OCI-LY3 (cell line): Measurements from ENCODE around the gene ETDB.
A peak's percentile ranks its signal among the peaks of the same experiment; 100 is the strongest.

Source experiments
- H2AFZ ChIP-seq: fragments of 200-600, 300-600 bp; shearing (Covaris generic); 2 replicates; pipeline ENCODE4 v1.6.0; 2014; ENCODE audit warnings: antibody characterized with exemption, low read depth, low read length
- H3K27ac ChIP-seq: fragments of 200-600, 300-600 bp; sonication (generic); 2 replicates; pipeline ENCODE4 v1.5.1; 2014; ENCODE audit warnings: mild to moderate bottlenecking, low read length, moderate library complexity, mixed read lengths
- H3K27me3 ChIP-seq: fragments of 200-600, 300-600 bp; sonication (generic); 2 replicates; pipeline ENCODE4 v1.6.1; 2014; ENCODE audit warnings: low read depth, low read length, mixed read lengths
- H3K36me3 ChIP-seq: fragments of 200-600, 300-600 bp; sonication (generic); replicated peaks from 2 replicates; pipeline ENCODE3; 2014; ENCODE audit warnings: low read depth, low read length, mixed read lengths
- H3K4me1 ChIP-seq: fragments of 300-600, 200-600 bp; sonication (generic); 2 replicates; pipeline ENCODE4 v1.6.1; 2014; ENCODE audit warnings: low read length, mixed read lengths
- H3K4me2 ChIP-seq: fragments of 200-600, 300-600 bp; sonication (generic); 2 replicates; pipeline ENCODE4 v1.6.1; 2014; ENCODE audit warnings: low read length, mixed read lengths
- H3K4me3 ChIP-seq: fragments of 300-600, 200-600 bp; sonication (generic); 2 replicates; pipeline ENCODE4 v1.5.1; 2014; ENCODE audit warnings: antibody characterized with exemption, mild to moderate bottlenecking, low read length, moderate library complexity
- H3K79me2 ChIP-seq: fragments of 300-600, 200-600 bp; shearing (Covaris generic); 2 replicates; pipeline ENCODE4 v1.6.1; 2014; ENCODE audit warnings: mild to moderate bottlenecking, low read length, mixed read lengths
- H3K9ac ChIP-seq: fragments of 300-600, 200-600 bp; shearing (Covaris generic); 2 replicates; pipeline ENCODE4 v1.6.0; 2014; ENCODE audit warnings: mild to moderate bottlenecking, low read length, moderate library complexity
- H3K9me3 ChIP-seq: fragments of 200-600, 300-600 bp; shearing (Covaris generic); 2 replicates; pipeline ENCODE4 v1.6.1; 2014; ENCODE audit warnings: low read length, mixed read lengths; ENCODE audit not compliant: insufficient read depth
- H4K20me1 ChIP-seq: fragments of 200-600, 300-600 bp; sonication (generic); 2 replicates; pipeline ENCODE4 v1.6.1; 2016; ENCODE audit warnings: low read length, mixed read lengths; ENCODE audit not compliant: insufficient read depth
- EZH2phosphoT487 ChIP-seq: fragments of 200-600 bp; shearing (Covaris generic); IDR thresholded peaks from 2 replicates; pipeline ENCODE4 v1.6.1; 2018; ENCODE audit warnings: antibody characterized with exemption, mixed run types, low read depth
- TF ChIP-seq, protein P1 (sequence below): fragments of 200-600, 300-600 bp; sonication (generic); IDR thresholded peaks from 2 replicates; pipeline ENCODE4 v1.5.1; 2014; ENCODE audit warnings: antibody characterized with exemption, low read length, low read depth

Gene ETDB

GRCh38 chrX:135114392-135114791 lies 5.9 kb downstream of the ETDB start:
- Histone ChIP-seq H3K27me3 (no peaks in the 10 kb centered on the region), H3K9ac (peak overlapping the region; percentile 56), H3K9me3 (no peaks in the 10 kb centered on the region), H4K20me1 (no peaks in the 10 kb centered on the region), H3K4me3 (peak overlapping the region; percentile 32; the same call in 1 of the 2 replicates), H3K36me3 (peaks cover 4% of the 10 kb centered on the region), H3K4me1 (peaks cover 33% of the 10 kb centered on the region), H3K4me2 (peak overlapping the region; percentile 77), H3K79me2 (no peaks in the 10 kb centered on the region), H2AFZ (no peak overlapping the region), H3K27ac (peak overlapping the region; percentile 93)
- TF ChIP-seq, protein P1, sequence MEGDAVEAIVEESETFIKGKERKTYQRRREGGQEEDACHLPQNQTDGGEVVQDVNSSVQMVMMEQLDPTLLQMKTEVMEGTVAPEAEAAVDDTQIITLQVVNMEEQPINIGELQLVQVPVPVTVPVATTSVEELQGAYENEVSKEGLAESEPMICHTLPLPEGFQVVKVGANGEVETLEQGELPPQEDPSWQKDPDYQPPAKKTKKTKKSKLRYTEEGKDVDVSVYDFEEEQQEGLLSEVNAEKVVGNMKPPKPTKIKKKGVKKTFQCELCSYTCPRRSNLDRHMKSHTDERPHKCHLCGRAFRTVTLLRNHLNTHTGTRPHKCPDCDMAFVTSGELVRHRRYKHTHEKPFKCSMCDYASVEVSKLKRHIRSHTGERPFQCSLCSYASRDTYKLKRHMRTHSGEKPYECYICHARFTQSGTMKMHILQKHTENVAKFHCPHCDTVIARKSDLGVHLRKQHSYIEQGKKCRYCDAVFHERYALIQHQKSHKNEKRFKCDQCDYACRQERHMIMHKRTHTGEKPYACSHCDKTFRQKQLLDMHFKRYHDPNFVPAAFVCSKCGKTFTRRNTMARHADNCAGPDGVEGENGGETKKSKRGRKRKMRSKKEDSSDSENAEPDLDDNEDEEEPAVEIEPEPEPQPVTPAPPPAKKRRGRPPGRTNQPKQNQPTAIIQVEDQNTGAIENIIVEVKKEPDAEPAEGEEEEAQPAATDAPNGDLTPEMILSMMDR: no peak
- no peak for TF ChIP-seq EZH2phosphoT487

DNA sequence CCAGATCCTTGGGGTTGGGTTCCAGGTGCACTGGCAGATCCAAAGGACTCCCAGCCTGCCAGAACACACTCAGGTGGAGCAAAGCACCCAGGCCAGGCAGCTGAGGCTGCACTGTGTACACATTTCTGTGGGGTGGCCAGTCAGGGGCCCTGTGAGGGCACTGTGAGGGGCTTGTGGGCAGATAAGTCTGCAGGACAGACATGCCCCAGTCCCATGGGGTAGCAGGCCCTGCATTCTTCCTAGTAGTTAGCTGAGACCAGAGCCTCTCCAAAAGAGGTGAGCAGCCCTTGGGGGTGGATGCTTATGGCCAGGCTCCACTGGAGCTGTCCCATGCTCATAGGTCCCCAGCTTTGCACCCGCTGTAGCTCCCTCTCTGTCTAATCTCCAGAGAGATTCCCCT lies 7.6 kb downstream of the ETDB start:
- Histone ChIP-seq H4K20me1 (no peaks in the 10 kb centered on the region), H3K27me3 (no peaks in the 10 kb centered on the region), H3K9ac (peak overlapping the region; percentile 19; the same call in 1 of the 2 replicates), H2AFZ (no peak overlapping the region), H3K9me3 (no peaks in the 10 kb centered on the region), H3K79me2 (no peaks in the 10 kb centered on the region), H3K4me1 (peaks cover 30% of the 10 kb centered on the region), H3K36me3 (peaks cover 4% of the 10 kb centered on the region), H3K27ac (peak overlapping the region; percentile 93), H3K4me3 (no peak overlapping the region), H3K4me2 (no peak overlapping the region)
- TF ChIP-seq, protein P1: no peak
- TF ChIP-seq EZH2phosphoT487: no peak

DNA sequence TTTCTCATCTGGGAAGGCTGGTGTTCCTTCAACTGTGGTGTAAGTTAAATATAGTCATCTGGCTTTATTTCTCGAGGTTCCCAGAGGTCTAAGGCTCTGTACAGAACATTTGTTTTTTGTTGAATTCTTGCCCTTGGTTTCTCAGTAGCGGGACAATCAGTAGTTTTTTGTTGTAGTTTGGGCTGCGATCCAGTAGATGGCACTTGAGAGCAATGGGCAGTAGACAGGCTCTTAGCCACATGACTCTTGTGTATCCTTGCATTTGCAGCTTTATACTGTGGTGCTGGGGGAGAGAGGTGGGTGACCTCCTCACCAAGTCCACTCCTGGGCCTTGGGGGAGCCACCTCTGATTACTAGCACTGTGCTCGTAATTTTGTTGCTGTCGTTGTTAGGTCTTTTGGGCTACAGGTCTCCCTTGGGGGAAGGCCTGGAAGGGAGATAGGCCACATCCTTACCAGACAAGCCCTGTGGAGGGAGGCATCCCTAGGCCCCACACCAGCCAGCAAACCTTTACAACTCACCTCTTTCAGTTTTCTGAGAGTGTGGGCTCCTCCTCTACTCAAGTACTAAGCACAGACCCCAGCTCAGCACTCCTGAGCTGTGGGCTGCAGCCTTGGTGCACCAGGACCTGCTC lies 8.1 kb downstream of the ETDB start:
- TF ChIP-seq EZH2phosphoT487: no peak
- TF ChIP-seq, protein P1: peak; percentile 72
- Histone ChIP-seq H3K27ac (peak overlapping the region; percentile 93), H4K20me1 (no peaks in the 10 kb centered on the region), H3K9ac (peak overlapping the region; percentile 45; the same call in 1 of the 2 replicates), H3K79me2 (no peaks in the 10 kb centered on the region), H3K4me3 (peak overlapping the region; percentile 42), H2AFZ (peak overlapping the region; percentile 95), H3K9me3 (no peaks in the 10 kb centered on the region), H3K36me3 (peaks cover 4% of the 10 kb centered on the region), H3K27me3 (no peaks in the 10 kb centered on the region), H3K4me2 (peak overlapping the region; percentile 64), H3K4me1 (peaks cover 30% of the 10 kb centered on the region)

DNA sequence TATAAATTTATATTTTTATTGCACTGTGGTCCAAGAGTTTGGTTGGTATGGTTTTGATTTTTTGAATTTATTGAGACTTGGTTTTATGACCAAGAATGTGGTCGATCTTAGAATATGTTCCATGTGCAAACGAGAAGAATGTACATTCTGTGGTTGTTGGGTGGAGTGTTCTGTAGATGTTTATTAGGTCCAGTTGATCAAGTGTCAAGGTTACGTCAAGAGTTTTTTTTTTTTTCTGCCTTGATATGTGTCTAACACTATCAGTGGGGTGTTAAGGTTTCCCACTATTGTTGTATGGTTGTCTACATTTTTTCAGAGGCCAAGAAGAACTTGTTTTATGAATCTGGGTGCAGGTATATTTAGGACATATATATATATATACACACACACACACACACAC lies 10.8 kb downstream of the ETDB start:
- TF ChIP-seq EZH2phosphoT487: no peak
- TF ChIP-seq, protein P1: no peak
- H3K9ac ChIP-seq: no peak overlapping the region
- peaks cover 28% of the 10 kb centered on the region for H3K4me1 ChIP-seq
- no peaks in the 10 kb centered on the region for H3K9me3 ChIP-seq
- no peaks in the 10 kb centered on the region for H3K27me3 ChIP-seq
- no peaks in the 10 kb centered on the region for H3K79me2 ChIP-seq
- no peak overlapping the region for H3K4me3 ChIP-seq
- no peak overlapping the region for H2AFZ ChIP-seq
- H3K27ac ChIP-seq: no peak overlapping the region
- H3K4me2 ChIP-seq: no peak overlapping the region
- H3K36me3 ChIP-seq: peaks cover 4% of the 10 kb centered on the region
- no peaks in the 10 kb centered on the region for H4K20me1 ChIP-seq
